Measurements from ENCODE around the gene EP400. TPM values are rescaled to one million over a fixed set of nuclear protein-coding genes. Genes with fewer than 3 reads are reported as not detected.

EP400 gene
- total RNA-seq, 1 experiment from 2014 or later = 61.7 TPM

DNA sequence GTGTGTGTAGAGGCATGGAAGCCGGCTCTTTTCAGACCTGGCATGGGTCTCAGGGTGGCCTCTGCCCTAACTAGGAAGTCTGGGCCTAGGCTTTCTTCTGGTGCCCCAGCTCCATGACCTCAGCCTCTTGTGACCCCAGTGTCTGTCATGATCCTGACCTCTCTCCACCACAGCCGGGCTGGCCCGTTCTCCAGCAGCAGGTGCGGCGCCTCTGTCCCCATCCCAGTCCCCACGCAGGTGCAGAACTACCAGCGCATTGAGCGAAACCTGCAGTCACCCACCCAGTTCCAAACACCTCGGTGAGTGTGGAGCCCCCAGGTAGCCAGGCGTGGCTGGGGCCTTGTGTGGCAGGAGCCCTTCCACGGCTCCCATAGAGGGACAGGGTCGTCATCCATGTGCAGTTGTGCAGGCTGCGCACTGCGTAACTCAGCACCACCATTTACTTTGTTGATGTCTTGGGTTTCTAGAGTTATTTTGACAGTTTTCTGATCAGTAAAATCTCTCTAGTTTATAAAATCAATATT lies 35.5 kb upstream of the EP400 start:
- Histone ChIP-seq H3K18ac (ENCODE audit: insufficient read length, low read depth, low read length) (no peak overlapping the region), H3K79me2 (ENCODE audit: insufficient read depth, low read length) (no peaks in the 10 kb centered on the region), H3K9me3 (ENCODE audit: control insufficient read depth, low read depth, low read length) (no peaks in the 10 kb centered on the region), H3T11ph (ENCODE audit: low read length) (no peak overlapping the region), H2BK12ac (ENCODE audit: insufficient read length, low read depth, low read length) (no peak overlapping the region), H2BK5ac (ENCODE audit: insufficient read length, low read length) (no peak overlapping the region), H4K20me1 (ENCODE audit: control insufficient read depth, insufficient read depth, insufficient read length) (peaks cover 3% of the 10 kb centered on the region), H4K5ac (ENCODE audit: insufficient read length, low read depth, low read length) (no peak overlapping the region), H2BK120ac (ENCODE audit: low read depth, low read length, poor library complexity, severe bottlenecking) (no peak overlapping the region), H2BK15ac (ENCODE audit: low read depth, low read length) (no peak overlapping the region), H3K23me2 (ENCODE audit: insufficient read length, low read depth, low read length, poor library complexity, severe bottlenecking) (no peaks in the 10 kb centered on the region), H3K4me1 (ENCODE audit: insufficient read depth, low read length) (no peaks in the 10 kb centered on the region), H3K27me3 (ENCODE audit: insufficient read depth, low read length) (no peaks in the 10 kb centered on the region), H2AFZ (ENCODE audit: low read length) (no peak overlapping the region), H3K79me1 (ENCODE audit: insufficient read depth, low read depth, low read length, poor library complexity, severe bottlenecking) (no peaks in the 10 kb centered on the region), H3K4me2 (ENCODE audit: insufficient read depth, insufficient read length, low read length) (no peak overlapping the region), H3K56ac (ENCODE audit: insufficient read length, low read depth, low read length) (no peak overlapping the region), H3K4ac (ENCODE audit: low read depth, low read length) (no peak overlapping the region), H2AK5ac (ENCODE audit: insufficient read length, low read length) (no peak overlapping the region), H4K91ac (ENCODE audit: insufficient read length, low read depth, low read length) (no peak overlapping the region), H3K14ac (ENCODE audit: insufficient read depth, low read length) (no peak overlapping the region), H3K27ac (ENCODE audit: insufficient read length, low read depth, low read length) (no peak overlapping the region), H3K9ac (ENCODE audit: extremely low read depth, insufficient read length, low read length) (no peak overlapping the region), H4K8ac (replicated peaks; ENCODE audit: insufficient read length, low read depth, low read length) (no peak overlapping the region), H2BK20ac (ENCODE audit: low read depth, low read length, poor library complexity, severe bottlenecking) (no peak overlapping the region), H3K23ac (ENCODE audit: insufficient read length, low read depth, low read length) (no peak overlapping the region)
- H3K36me3 Mint-ChIP-seq (ENCODE audit: insufficient read depth in 1 of 3, low read depth in 3 of 3) = peaks cover 9 to 48% (median 43%) of the 10 kb centered on the region in 3 experiments; a peak in 6 of 7 replicates
- H3K4me3 Mint-ChIP-seq = no peak overlapping the region
- no peak for DNase-seq
- no peak overlapping the region for H3K27ac Mint-ChIP-seq
- WGBS (ENCODE audit: extremely low coverage, insufficient read length, low lambda C conversion rate) = no CpG with 5 or more reads among the region's 14 CpGs
- TF ChIP-seq, protein P1, sequence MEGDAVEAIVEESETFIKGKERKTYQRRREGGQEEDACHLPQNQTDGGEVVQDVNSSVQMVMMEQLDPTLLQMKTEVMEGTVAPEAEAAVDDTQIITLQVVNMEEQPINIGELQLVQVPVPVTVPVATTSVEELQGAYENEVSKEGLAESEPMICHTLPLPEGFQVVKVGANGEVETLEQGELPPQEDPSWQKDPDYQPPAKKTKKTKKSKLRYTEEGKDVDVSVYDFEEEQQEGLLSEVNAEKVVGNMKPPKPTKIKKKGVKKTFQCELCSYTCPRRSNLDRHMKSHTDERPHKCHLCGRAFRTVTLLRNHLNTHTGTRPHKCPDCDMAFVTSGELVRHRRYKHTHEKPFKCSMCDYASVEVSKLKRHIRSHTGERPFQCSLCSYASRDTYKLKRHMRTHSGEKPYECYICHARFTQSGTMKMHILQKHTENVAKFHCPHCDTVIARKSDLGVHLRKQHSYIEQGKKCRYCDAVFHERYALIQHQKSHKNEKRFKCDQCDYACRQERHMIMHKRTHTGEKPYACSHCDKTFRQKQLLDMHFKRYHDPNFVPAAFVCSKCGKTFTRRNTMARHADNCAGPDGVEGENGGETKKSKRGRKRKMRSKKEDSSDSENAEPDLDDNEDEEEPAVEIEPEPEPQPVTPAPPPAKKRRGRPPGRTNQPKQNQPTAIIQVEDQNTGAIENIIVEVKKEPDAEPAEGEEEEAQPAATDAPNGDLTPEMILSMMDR (conservative IDR thresholded peaks at IDR 0.05) = no peak
- no peaks in the 10 kb centered on the region for H3K9me3 Mint-ChIP-seq
- 0 out of 4 replicates have a peak, but pooled peaks cover 0 to 2% of the 10 kb centered on the region in 2 experiments for H3K4me1 Mint-ChIP-seq
- H3K27me3 Mint-ChIP-seq (ENCODE audit: low read depth) = no peaks in the 10 kb centered on the region
